ENCODE measurements around the gene TTC7B.

DNA sequence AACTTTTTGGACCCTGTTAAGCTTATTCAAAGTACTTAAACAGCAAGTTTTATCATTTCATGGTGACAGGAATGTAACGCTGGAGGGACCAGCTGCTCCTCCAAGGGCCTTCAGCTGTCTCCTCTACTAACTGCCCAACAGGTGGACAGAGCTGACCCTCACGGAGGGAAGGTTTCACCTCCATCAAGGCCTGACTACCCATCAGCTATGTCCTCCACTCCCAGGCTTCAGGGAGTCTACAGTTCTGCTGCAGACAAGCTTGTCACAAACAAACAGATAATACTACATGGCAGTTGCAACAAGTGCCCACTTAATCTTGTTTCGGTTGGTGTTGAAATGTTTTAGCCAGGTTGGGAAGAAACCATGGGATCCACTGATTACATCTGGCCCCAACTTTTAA is 175.1 kb downstream of the TTC7B start:
- TF ChIP-seq, protein P1, sequence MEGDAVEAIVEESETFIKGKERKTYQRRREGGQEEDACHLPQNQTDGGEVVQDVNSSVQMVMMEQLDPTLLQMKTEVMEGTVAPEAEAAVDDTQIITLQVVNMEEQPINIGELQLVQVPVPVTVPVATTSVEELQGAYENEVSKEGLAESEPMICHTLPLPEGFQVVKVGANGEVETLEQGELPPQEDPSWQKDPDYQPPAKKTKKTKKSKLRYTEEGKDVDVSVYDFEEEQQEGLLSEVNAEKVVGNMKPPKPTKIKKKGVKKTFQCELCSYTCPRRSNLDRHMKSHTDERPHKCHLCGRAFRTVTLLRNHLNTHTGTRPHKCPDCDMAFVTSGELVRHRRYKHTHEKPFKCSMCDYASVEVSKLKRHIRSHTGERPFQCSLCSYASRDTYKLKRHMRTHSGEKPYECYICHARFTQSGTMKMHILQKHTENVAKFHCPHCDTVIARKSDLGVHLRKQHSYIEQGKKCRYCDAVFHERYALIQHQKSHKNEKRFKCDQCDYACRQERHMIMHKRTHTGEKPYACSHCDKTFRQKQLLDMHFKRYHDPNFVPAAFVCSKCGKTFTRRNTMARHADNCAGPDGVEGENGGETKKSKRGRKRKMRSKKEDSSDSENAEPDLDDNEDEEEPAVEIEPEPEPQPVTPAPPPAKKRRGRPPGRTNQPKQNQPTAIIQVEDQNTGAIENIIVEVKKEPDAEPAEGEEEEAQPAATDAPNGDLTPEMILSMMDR (conservative IDR thresholded peaks at IDR 0.05 in 1 of 2, IDR thresholded peaks at IDR 0.05 in 1 of 2; ENCODE audit: low read depth in 1 of 2, low read length in 2 of 2): no peak
- TF ChIP-seq EZH2 (IDR thresholded peaks at IDR 0.05; ENCODE audit: low read length, missing control alignments): no peak

All from fibroblast of lung (primary cell).